Uterus (tissue), 4 donors: ENCODE results near the gene EPB42. TPM values are rescaled to one million over a fixed set of nuclear protein-coding genes. Genes with fewer than 3 reads are reported as not detected.
"Not testable (repeated sequence)": the region's sequence is repeated elsewhere in the genome, so short reads cannot be mapped to it uniquely, and the experiment has no call there.

Experiments used
- DNase-seq, 2 donors: peaks; one replicate each; pipeline ENCODE4 v3.0.0-alpha.2; 2019 to 2020
- H3K27ac ChIP-seq, 2 donors: fragments of 200-600 bp; sonication (generic); 1 replicate in 1 of 2; 2 replicates in 1 of 2; pipeline ENCODE4 v1.5.1; 2016 to 2018
- H3K27me3 ChIP-seq, 2 donors: fragments of 200-600 bp; sonication (generic); one replicate each; pipeline ENCODE4 v1.5.1; 2018 to 2019; ENCODE audit warnings: control low read depth in 1 of 2
- H3K36me3 ChIP-seq, 2 donors: fragments of 200-600 bp; sonication (generic); one replicate each; pipeline ENCODE4 v1.5.1; 2019; ENCODE audit warnings: control low read depth in 1 of 2
- H3K4me1 ChIP-seq, 2 donors: fragments of 200-600 bp; sonication (generic); one replicate each; pipeline ENCODE4 v1.5.1; 2018 to 2019; ENCODE audit warnings: control low read depth in 1 of 2
- H3K4me3 ChIP-seq, 2 donors: fragments of 200-600 bp; sonication (generic); 1 replicate in 1 of 2; 2 replicates in 1 of 2; pipeline ENCODE4 v1.5.1; 2018 to 2019; ENCODE audit warnings: mild to moderate bottlenecking in 1 of 2
- H3K9me3 ChIP-seq, 2 donors: fragments of 200-600 bp; sonication (generic); one replicate each; pipeline ENCODE4 v1.5.1; 2019; ENCODE audit warnings: control low read depth in 1 of 2
- POLR2A ChIP-seq, 2 donors: fragments of 450-650 bp; IDR thresholded peaks; one replicate each; pipeline ENCODE4 v1.6.1; 2016; ENCODE audit warnings: antibody characterized with exemption in 2 of 2, mild to moderate bottlenecking in 1 of 2, moderate library complexity in 1 of 2
- intact Hi-C: fragments of 100-400 bp; cut with DNase I; formaldehyde crosslinking; loops from one replicate; pipeline ENCODE4 v1.15.1; 2023; ENCODE audit warnings: low total_unique reads
- total RNA-seq, 4 donors: library from RNA; depleted of rRNA in 3 of 4; stranded (reverse); fragments of >200 nt in 3 of 4; gene quantifications; one replicate each; pipeline versions ENCODE4 v1.1.0 to v1.2.4, GENCODE V29; 2014 to 2023
- TF ChIP-seq, protein P1 (sequence below), 4 experiments: fragments of 200-600 bp in 2 of 4; fragments of 450-650 bp in 2 of 4; sonication (generic) in 2 of 4; IDR thresholded peaks; one replicate each; pipeline ENCODE4 v1.5.1; 2016 to 2019; ENCODE audit warnings: antibody characterized with exemption in 4 of 4, mild to moderate bottlenecking in 2 of 4, moderate library complexity in 1 of 4
- donor health status: DM: yes; HTN: yes; CAD: no.

Gene EPB42
- total RNA-seq, 4 donors from 2014 or later = 2.6 TPM; not detected in 3

DNA sequence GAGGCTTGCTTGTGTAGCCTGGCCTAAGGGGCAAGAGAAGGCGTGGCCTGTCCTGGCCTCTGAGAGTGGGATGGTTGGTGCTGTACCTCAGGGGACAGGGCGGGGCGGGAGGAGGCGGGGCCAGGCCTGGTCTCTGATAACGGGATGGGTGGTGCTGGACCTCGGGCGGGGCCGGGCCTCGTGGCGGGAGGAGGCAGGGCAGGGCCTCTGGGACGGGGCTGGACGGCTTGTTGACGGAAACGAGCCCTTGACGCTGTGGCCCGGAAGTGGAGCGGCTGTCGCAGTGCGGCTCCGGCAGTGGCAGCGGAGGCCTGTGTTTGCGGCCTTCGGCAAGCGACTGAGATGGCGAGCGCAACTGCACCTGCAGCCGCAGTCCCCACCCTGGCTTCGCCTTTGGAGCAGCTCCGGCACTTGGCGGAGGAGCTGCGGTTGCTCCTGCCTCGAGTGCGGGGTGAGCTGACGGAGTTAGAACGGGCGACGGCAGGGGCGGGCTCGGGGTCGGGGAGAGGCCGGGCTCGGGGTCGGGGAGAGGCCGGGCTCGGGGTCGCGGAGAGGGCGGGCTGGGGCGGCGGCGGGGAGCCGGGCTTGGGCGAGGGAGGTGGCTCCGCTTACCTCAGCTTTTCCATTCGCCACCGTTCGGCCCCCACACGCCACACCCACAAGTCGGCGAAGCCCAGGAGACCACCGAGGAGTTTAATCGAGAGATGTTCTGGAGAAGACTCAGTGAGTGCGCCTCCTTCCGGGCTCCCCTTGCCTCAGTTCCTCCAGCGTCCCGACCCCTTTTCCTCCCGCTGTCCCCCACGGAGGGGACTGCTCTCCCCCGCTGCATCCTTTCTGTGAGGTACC, 35.4 kb downstream of the EPB42 start, which contains the start of gene CCNDBP1:
Gene CCNDBP1, plus strand, starts transcription at position 247 of the 846 bp plus-strand sequence. Its CDS starts 96 bp downstream, at position 343.
- TF ChIP-seq, protein P1, sequence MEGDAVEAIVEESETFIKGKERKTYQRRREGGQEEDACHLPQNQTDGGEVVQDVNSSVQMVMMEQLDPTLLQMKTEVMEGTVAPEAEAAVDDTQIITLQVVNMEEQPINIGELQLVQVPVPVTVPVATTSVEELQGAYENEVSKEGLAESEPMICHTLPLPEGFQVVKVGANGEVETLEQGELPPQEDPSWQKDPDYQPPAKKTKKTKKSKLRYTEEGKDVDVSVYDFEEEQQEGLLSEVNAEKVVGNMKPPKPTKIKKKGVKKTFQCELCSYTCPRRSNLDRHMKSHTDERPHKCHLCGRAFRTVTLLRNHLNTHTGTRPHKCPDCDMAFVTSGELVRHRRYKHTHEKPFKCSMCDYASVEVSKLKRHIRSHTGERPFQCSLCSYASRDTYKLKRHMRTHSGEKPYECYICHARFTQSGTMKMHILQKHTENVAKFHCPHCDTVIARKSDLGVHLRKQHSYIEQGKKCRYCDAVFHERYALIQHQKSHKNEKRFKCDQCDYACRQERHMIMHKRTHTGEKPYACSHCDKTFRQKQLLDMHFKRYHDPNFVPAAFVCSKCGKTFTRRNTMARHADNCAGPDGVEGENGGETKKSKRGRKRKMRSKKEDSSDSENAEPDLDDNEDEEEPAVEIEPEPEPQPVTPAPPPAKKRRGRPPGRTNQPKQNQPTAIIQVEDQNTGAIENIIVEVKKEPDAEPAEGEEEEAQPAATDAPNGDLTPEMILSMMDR (IDR thresholded peaks at IDR 0.05) = peak in 3 of 4 experiments; percentile 10 to 27 (median 24)
- TF ChIP-seq POLR2A (IDR thresholded peaks at IDR 0.05) = peak; percentile 34 to 76
- peak within 1 kb of the TSS; percentile 72 to 87 for H3K4me3 ChIP-seq
- no peaks in the 10 kb centered on the region for H3K27me3 ChIP-seq
- H3K27ac ChIP-seq = peak within 1 kb of the TSS; percentile 69 to 91
- intact Hi-C loops = no loop called here
- H3K36me3 ChIP-seq = no peaks in the 10 kb centered on the region
- no peaks in the 10 kb centered on the region for H3K4me1 ChIP-seq
- peak; percentile 91 to 92 for DNase-seq
- no peaks in the 10 kb centered on the region for H3K9me3 ChIP-seq

DNA sequence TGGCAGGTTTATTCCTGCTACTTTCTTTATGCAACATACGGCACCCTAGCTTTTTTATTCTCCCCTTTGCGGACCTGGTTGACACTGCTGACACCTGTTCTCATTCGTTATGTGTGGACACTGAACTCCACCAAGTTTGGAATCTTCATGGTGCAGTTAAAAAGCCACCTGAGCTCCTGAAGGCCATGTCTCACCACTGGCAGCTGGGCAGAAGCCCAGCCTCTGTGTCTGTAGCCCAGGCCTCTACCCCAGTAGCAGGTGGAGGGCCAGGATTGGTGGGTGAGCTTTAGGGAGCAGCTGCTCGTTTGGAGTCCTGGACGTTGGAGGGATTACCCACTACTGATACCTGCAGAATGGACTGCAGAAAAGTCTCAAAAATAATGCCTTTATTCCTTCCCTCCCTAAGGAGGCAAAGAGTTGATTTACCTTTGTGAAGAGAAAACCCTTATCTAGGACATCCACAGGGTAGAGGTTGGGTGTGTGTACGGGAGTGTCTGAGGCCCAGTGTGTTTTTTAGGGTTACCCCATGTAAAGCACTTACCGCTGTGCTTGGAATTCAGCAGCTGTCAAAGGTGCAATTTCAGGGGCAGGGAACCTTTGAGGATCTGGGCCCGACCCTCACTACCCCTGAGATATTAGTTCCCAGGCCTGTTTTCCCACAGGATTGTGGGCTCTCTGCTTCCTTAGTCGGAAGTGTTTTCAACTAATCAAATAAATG, 36.3 kb downstream of the EPB42 start:
- H3K36me3 ChIP-seq = no peaks in the 10 kb centered on the region
- H3K27me3 ChIP-seq = no peaks in the 10 kb centered on the region
- intact Hi-C loops = no loop called here
- no peaks in the 10 kb centered on the region for H3K9me3 ChIP-seq
- H3K27ac ChIP-seq = peak overlapping the region; percentile 69 to 91
- DNase-seq = no peak
- H3K4me3 ChIP-seq = peak overlapping the region in 1 of 2 donors; percentile 72
- no peaks in the 10 kb centered on the region for H3K4me1 ChIP-seq
- no peak for TF ChIP-seq POLR2A (IDR thresholded peaks at IDR 0.05)
- TF ChIP-seq, protein P1 (IDR thresholded peaks at IDR 0.05) = no peak

DNA sequence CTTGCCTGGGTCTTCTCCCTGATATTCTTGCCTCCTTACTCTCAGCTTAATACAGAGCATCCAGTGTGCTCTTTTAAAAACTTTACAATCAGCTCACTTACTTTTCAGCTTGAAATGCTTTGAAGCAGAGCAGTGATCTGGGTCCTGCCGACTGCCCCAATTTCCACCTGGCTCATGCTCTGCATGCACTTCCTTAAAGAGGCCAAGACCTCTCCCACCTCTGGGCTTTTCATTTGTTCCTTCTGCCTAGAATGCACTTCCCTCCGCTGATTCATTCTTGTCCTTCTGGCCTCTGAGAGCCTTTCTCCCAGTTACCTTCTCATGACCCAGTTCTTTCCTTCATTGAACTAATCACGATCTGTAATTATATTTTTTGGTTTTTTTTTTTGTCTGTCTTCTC, 37.5 kb downstream of the EPB42 start:
- Histone ChIP-seq H3K27me3 (no peaks in the 10 kb centered on the region), H3K36me3 (no peaks in the 10 kb centered on the region), H3K4me3 (no peak overlapping the region), H3K4me1 (no peaks in the 10 kb centered on the region), H3K27ac (no peak overlapping the region), H3K9me3 (no peaks in the 10 kb centered on the region)
- intact Hi-C loops = no loop called here
- TF ChIP-seq, protein P1 (IDR thresholded peaks at IDR 0.05) = no peak
- no peak for TF ChIP-seq POLR2A (IDR thresholded peaks at IDR 0.05)
- DNase-seq = no peak

DNA sequence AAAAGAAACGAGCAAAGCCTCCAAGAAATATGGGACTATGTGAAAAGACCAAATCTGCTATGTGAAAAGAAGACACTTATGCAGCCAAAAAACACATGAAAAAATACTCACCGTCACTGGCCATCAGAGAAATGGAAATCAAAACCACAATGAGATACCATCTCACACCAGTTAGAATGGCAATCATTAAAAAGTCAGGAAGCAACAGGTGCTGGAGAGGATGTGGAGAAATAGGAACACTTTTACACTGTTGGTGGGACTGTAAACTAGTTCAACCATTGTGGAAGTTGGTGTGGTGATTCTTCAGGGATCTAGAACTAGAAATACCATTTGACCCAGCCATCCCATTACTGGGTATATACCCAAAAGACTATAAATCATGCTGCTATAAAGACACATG, 43.7 kb downstream of the EPB42 start:
- H3K4me3 ChIP-seq, H3K27me3 ChIP-seq, DNase-seq, H3K27ac ChIP-seq, H3K36me3 ChIP-seq, intact Hi-C loops, H3K9me3 ChIP-seq, H3K4me1 ChIP-seq: not testable (repeated sequence)

DNA sequence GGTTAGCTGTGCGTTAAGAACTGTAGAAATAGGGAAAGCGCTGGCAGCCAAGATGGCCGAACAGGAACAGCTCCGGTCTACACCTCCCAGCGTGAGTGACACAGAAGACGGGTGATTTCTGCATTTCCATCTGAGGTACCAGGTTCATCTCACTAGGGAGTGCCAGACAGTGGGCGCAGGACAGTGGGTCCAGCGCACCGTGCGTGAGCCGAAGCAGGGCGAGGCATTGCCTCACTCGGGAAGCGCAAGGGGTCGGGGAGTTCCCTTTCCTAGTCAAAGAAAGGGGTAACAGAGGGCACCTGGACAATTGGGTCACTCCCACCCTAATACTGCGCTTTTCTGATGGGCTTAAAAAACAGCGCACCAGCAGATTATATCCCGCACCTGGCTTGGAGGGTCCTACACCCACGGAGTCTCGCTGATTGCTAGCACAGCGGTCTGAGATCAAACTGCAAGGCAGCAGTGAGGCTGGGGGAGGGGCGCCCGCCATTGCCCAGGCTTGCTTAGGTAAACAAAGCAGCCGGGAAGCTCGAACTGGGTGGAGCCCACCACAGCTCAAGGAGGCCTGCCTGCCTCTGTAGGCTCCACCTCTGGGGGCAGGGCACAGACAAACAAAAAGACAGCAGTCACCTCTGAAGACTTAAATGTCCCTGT, 45.0 kb downstream of the EPB42 start:
- H3K36me3 ChIP-seq = not testable (repeated sequence)

More for the DNA sequence above, 45.0 kb downstream of the EPB42 start:
- H3K9me3 ChIP-seq, H3K27me3 ChIP-seq, H3K4me1 ChIP-seq, intact Hi-C loops, H3K4me3 ChIP-seq, DNase-seq, H3K27ac ChIP-seq: not testable (repeated sequence)
